Measurements from ENCODE around the gene ZNF829.

The ZNF829 gene

DNA sequence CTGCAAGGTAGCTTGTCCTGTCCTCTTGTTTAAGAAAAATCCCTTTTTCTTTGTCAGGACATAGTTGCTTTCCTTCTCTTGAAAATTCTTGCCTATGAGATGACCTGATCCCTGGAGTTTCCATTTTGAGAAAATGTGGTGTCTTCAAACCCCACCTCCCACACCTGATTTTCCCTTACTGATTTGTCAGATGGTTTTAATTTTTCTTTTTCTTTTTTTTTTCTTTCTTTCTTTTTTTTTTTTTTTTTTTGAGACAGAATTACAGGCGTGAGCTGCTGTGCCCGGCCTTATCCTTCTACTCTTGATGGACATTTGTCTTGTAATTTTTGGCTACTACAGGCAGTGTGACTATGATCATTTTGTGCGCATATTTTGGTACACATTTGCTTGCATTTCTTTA lies 64.2 kb downstream of the ZNF829 start:
- DNase-seq (ENCODE audit: low read depth): no peak
- H3K4me3 ChIP-seq (ENCODE audit: low read depth, low read length): no peak overlapping the region
- TF ChIP-seq, protein P1, sequence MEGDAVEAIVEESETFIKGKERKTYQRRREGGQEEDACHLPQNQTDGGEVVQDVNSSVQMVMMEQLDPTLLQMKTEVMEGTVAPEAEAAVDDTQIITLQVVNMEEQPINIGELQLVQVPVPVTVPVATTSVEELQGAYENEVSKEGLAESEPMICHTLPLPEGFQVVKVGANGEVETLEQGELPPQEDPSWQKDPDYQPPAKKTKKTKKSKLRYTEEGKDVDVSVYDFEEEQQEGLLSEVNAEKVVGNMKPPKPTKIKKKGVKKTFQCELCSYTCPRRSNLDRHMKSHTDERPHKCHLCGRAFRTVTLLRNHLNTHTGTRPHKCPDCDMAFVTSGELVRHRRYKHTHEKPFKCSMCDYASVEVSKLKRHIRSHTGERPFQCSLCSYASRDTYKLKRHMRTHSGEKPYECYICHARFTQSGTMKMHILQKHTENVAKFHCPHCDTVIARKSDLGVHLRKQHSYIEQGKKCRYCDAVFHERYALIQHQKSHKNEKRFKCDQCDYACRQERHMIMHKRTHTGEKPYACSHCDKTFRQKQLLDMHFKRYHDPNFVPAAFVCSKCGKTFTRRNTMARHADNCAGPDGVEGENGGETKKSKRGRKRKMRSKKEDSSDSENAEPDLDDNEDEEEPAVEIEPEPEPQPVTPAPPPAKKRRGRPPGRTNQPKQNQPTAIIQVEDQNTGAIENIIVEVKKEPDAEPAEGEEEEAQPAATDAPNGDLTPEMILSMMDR (IDR thresholded peaks at IDR 0.05; ENCODE audit: low read depth, low read length, missing control alignments): no peak

GRCh38 chr19:36850559-36851442 lies 65.3 kb downstream of the ZNF829 start, which contains the start of gene ZNF345:
TSS of gene ZNF345 (plus strand) at chr19:36850876. CDS start at chr19:36876831, 25,955 bp downstream.
- DNase-seq (ENCODE audit: low read depth): peak; percentile 86
- H3K4me3 ChIP-seq (ENCODE audit: low read depth, low read length): peak within 1 kb of the TSS; percentile 77
- TF ChIP-seq, protein P1 (IDR thresholded peaks at IDR 0.05; ENCODE audit: low read depth, low read length, missing control alignments): no peak

GRCh38 chr19:36849701-36850558 lies 66.2 kb downstream of the ZNF829 start:
- peak; percentile 77 for DNase-seq (ENCODE audit: low read depth)
- TF ChIP-seq, protein P1 (IDR thresholded peaks at IDR 0.05; ENCODE audit: low read depth, low read length, missing control alignments): no peak
- peak overlapping the region; percentile 77 for H3K4me3 ChIP-seq (ENCODE audit: low read depth, low read length)

DNA sequence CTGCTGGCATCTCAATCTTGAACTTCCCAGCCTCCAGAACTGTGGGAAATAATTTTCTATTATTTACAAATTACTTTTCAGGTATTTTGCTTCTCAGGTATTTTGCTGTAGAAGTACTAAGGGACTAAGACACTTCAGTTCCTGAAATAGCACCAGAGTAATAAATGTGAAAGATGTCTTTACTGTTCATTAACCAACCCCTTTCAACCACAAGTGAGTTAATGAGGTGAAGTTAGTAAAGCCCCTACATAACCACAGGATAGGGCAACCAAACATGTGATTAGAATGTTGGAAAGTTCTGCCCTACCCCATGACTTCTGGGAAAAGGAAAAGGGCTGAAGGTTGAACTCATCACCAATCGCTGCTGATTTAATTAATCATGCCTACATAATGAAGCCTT lies 68.1 kb downstream of the ZNF829 start:
- TF ChIP-seq, protein P1 (IDR thresholded peaks at IDR 0.05; ENCODE audit: low read depth, low read length, missing control alignments): no peak
- H3K4me3 ChIP-seq (ENCODE audit: low read depth, low read length): no peak overlapping the region
- no peak for DNase-seq (ENCODE audit: low read depth)

GRCh38 chr19:36838784-36839324 lies 77.2 kb downstream of the ZNF829 start:
- H3K4me3 ChIP-seq (ENCODE audit: low read depth, low read length): peak overlapping the region; percentile 69
- TF ChIP-seq, protein P1 (IDR thresholded peaks at IDR 0.05; ENCODE audit: low read depth, low read length, missing control alignments): no peak
- no peak for DNase-seq (ENCODE audit: low read depth)

All from GM12864 (cell line).